Effector memory CD8-positive, alpha-beta T cell (primary cell): ENCODE measurements around the gene IP6K3.
A peak's percentile ranks its signal among the peaks of the same experiment; 100 is the strongest.

ENCODE experiments used
- ATAC-seq: fragments of 150-1000 bp; cut with Tn5 transposase; replicated peaks from 2 replicates; pipeline ENCODE4 v1.10.0; 2021; ENCODE audit warnings: mild to moderate bottlenecking, moderate library complexity
- DNase-seq, 3 experiments: peaks; one replicate each; pipeline ENCODE4 v3.0.0; 2021
- H3K27ac Mint-ChIP-seq, 2 donors: one replicate each; pipeline ENCODE4 v1.8.0; 2022; ENCODE audit warnings: mild to moderate bottlenecking in 2 of 2, mixed read lengths in 2 of 2, moderate library complexity in 2 of 2
- H3K27me3 Mint-ChIP-seq, 2 donors: one replicate each; pipeline ENCODE4 v1.8.0; 2022; ENCODE audit warnings: mixed read lengths in 2 of 2
- H3K36me3 Mint-ChIP-seq: one replicate; pipeline ENCODE4 v1.8.0; 2022; ENCODE audit warnings: mild to moderate bottlenecking, moderate library complexity, mixed read lengths; ENCODE audit not compliant: insufficient read depth
- H3K4me1 Mint-ChIP-seq, 2 donors: one replicate each; pipeline ENCODE4 v1.8.0; 2022; ENCODE audit warnings: low read depth in 2 of 2, mixed read lengths in 2 of 2
- H3K4me3 Mint-ChIP-seq, 2 donors: one replicate each; pipeline ENCODE4 v1.8.0; 2022; ENCODE audit warnings: mild to moderate bottlenecking in 2 of 2, mixed read lengths in 2 of 2, moderate library complexity in 2 of 2
- H3K9me3 Mint-ChIP-seq, 2 donors: one replicate each; pipeline ENCODE4 v1.8.0; 2022; ENCODE audit warnings: mixed read lengths in 2 of 2

The IP6K3 gene

DNA sequence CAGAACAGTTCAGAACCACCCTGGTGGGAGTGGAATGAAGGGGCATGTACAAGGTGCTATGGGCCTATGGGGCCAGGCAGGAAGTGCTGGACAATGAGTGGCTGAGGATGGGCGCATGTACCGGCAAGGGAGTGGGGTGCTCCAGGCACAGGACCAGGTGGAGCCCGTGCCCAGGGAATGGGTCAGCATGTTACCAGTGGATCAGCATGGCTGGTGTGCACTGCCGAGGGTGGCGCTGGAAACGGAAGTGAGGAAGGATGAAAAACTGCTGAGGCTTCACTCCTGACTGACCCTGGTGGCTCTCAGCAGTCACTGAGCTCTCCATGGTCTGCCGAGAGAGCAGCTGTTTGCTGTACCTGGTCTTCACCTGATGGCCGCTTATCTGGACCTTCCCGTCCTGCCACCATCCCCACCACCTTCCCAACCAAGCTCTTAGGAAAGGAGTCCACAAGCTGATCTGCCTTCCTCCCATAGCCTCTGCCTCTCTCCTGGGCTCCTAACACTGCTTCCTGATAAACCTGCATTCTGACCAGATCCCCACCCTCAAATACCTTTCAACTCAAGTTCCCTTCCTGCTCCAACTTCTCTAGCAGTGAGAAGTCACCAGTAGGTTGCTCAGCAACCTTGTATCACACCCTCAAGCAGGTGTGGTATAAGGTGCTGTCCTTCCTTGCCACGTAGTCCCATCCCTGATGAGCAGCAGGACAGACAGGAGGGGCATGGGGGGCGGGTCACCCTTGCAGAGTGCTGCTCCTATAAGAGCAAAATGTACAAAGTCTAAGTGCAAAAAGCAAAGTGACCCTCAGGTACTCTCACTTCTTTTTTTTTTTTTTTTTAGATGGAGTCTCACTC lies 42.3 kb downstream of the IP6K3 start:
- H3K27me3 Mint-ChIP-seq = no peaks in the 10 kb centered on the region
- H3K36me3 Mint-ChIP-seq = peaks cover 4% of the 10 kb centered on the region
- no peak overlapping the region for H3K4me3 Mint-ChIP-seq
- peaks cover 12% of the 10 kb centered on the region in 2 donors for H3K4me1 Mint-ChIP-seq
- no peak overlapping the region for H3K27ac Mint-ChIP-seq
- no peak for DNase-seq
- no peak for ATAC-seq
- no peaks in the 10 kb centered on the region for H3K9me3 Mint-ChIP-seq

DNA sequence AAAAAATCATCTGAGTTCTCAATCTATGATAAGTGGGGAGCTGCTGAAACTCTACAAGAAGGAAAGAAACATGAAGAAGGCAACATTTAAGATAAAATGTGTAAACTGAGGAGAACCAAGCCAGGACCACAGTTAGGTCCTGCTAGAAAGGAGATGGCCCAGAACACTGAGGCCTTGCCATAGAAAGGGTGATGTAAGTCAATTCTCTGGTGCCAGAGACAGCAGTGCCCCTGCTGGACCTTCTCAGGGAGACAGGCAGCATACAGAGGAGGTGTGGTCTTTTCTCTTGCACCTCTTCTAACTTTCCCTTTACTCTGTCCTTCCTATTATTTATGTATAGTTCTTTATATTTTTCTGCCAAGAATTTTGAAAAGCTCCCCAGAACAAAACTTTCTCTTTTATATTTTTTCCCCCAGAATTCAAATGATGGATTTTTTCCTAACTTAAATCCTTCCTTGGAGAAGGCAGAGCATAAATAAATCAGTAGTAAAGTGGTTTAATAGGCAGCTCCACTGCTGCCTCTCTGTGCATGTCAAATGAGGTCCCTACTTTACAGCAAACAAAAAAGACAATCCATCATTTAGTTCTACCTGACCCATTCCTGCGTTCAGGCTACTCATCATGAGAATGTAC lies 44.2 kb downstream of the IP6K3 start:
- peak overlapping the region in 1 of 2 donors; percentile 16 for H3K27ac Mint-ChIP-seq

DNA sequence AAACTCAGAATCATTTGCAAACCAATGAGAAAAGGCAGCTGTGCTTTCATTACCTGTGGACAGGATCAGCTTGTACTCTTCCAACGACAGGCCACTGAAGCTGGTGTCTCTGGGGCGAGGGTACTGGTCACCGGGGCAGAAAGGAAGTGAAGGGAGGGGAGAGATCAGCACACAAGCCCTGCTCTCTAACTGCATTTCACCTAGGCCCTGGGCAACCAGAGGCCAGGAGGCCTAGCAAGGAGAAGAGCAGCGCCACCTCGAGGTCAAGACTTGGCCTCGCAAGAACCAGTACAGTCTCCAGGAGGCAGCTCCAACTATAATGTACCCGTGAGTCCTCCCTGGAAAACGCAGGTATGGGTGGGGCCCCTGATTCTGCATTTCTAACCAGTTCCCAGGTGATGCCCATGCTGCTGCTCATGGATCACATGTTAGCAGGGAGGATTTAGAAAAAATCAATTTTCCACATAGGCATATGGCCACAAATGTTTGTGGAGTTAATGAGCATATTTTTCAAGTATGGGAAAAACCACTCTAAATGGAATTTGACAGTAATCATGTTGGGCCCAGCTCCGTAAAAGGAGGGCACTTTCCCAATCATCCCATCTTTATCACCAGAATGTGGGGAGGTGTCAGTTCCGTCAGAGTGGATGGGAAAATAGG lies 46.2 kb downstream of the IP6K3 start:
- Mint-ChIP-seq H3K27me3 (no peaks in the 10 kb centered on the region), H3K36me3 (peaks cover 7% of the 10 kb centered on the region), H3K4me1 (peaks cover 7 to 29% of the 10 kb centered on the region in 2 donors), H3K4me3 (no peak overlapping the region), H3K9me3 (no peaks in the 10 kb centered on the region), H3K27ac (peak overlapping the region; percentile 74 to 86)
- ATAC-seq (peak; percentile 73), DNase-seq (peak; percentile 57 to 70 (median 65))

More for the DNA sequence above, 44.2 kb downstream of the IP6K3 start:
- H3K36me3 Mint-ChIP-seq = peaks cover 7% of the 10 kb centered on the region
- no peak overlapping the region for H3K4me3 Mint-ChIP-seq
- no peaks in the 10 kb centered on the region for H3K9me3 Mint-ChIP-seq
- ATAC-seq = peak; percentile 69
- DNase-seq = peak in 1 of 3 experiments; percentile 12
- peaks cover 7 to 12% of the 10 kb centered on the region in 2 donors for H3K4me1 Mint-ChIP-seq
- no peaks in the 10 kb centered on the region for H3K27me3 Mint-ChIP-seq

DNA sequence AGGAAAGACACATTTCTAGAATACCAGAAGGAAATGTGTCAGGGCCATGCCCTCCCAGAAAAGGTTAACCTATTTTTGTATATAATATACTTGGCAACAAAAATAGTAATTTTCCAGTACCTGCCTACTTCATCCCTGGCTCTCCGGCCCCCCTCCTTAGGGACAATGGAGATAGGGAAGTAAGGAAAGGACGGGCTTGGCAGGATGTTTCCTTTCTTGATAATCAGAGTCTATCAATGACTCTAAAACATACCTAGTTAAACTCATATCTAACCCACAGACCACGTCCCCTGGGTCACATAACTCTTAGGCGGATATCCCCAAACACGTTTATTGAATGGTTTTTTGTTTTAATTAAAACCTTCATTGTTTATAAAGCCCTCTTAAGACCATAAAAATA lies 47.0 kb downstream of the IP6K3 start:
- ATAC-seq (no peak), DNase-seq (no peak)
- Mint-ChIP-seq H3K27me3 (no peaks in the 10 kb centered on the region), H3K36me3 (peaks cover 4% of the 10 kb centered on the region), H3K27ac (peak overlapping the region; percentile 74 to 86), H3K4me3 (no peak overlapping the region), H3K9me3 (no peaks in the 10 kb centered on the region), H3K4me1 (peaks cover 8 to 33% of the 10 kb centered on the region in 2 donors)

DNA sequence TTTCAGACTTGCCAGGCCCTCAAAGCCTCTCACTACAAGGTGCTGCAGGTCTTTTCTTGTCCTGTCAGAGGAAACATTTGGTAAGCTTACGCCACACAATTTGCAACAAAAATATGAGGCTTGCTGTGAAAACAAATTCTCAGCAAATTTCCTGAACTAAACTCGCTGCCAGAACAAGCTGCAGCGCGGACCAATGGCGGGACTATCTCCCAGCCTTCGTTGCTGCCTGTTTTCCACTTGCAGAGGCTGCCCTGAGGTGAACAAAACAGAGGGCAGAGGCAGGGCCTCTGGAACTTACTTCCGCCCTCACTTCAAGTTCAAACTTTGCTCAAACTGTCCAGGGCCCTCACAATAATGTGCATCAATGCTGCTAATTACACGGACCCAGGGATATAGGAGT lies 47.6 kb downstream of the IP6K3 start:
- no peaks in the 10 kb centered on the region for H3K9me3 Mint-ChIP-seq
- no peak for DNase-seq
- H3K4me3 Mint-ChIP-seq = no peak overlapping the region
- H3K36me3 Mint-ChIP-seq = peaks cover 7% of the 10 kb centered on the region
- H3K4me1 Mint-ChIP-seq = peaks cover 14 to 39% of the 10 kb centered on the region in 2 donors
- H3K27ac Mint-ChIP-seq = peak overlapping the region; percentile 74 to 94
- ATAC-seq = no peak
- H3K27me3 Mint-ChIP-seq = no peaks in the 10 kb centered on the region

DNA sequence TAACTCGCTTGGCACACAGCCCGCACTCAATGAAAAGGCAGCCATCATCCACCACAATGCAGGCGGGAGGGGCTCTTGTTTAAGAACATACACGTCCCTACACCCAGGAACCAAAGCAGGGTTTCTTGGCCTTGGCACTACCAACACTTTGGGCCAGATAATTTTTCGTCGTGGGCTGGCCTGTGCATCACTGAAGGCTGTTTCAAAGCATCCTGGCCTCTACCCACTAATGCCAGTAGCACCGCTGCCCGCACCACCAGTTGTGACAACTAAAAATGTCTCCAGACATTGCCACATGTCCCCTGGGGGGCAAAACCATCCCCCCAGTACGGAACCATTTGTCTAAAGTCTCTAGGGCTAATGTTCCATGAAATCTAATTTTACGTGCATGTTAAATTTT lies 48.2 kb downstream of the IP6K3 start:
- no peak for ATAC-seq
- Mint-ChIP-seq H3K36me3 (peaks cover 13% of the 10 kb centered on the region), H3K4me1 (peaks cover 17 to 44% of the 10 kb centered on the region in 2 donors), H3K27ac (peak overlapping the region in 1 of 2 donors; percentile 94), H3K4me3 (no peak overlapping the region), H3K27me3 (no peaks in the 10 kb centered on the region), H3K9me3 (no peaks in the 10 kb centered on the region)
- no peak for DNase-seq

DNA sequence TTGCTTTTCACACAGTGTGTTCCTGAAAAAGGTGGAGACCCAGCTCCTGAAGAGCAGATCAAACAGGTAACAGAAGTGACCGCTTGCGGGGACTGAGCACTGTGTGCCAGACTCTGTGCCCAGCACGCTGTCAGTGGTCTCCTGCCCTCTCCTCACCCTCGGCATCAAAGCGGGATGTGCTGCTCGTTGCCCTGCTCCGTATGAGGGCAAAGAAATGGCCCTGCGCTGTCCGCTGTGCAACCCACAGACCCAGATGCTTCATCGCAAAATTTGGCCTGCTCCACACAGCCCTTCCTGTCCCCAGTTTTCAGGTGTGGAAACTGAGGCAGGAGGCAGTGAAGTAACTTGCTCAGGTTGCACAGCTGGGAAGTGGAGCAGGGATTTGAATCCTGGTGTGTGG lies 48.9 kb downstream of the IP6K3 start:
- no peaks in the 10 kb centered on the region for H3K9me3 Mint-ChIP-seq
- peaks cover 17% of the 10 kb centered on the region for H3K36me3 Mint-ChIP-seq
- DNase-seq (no peak), ATAC-seq (no peak)
- H3K4me1 Mint-ChIP-seq = peaks cover 21 to 50% of the 10 kb centered on the region in 2 donors
- H3K4me3 Mint-ChIP-seq = peak overlapping the region in 1 of 2 donors; percentile 74
- no peaks in the 10 kb centered on the region for H3K27me3 Mint-ChIP-seq
- peak overlapping the region; percentile 94 to 98 for H3K27ac Mint-ChIP-seq

DNA sequence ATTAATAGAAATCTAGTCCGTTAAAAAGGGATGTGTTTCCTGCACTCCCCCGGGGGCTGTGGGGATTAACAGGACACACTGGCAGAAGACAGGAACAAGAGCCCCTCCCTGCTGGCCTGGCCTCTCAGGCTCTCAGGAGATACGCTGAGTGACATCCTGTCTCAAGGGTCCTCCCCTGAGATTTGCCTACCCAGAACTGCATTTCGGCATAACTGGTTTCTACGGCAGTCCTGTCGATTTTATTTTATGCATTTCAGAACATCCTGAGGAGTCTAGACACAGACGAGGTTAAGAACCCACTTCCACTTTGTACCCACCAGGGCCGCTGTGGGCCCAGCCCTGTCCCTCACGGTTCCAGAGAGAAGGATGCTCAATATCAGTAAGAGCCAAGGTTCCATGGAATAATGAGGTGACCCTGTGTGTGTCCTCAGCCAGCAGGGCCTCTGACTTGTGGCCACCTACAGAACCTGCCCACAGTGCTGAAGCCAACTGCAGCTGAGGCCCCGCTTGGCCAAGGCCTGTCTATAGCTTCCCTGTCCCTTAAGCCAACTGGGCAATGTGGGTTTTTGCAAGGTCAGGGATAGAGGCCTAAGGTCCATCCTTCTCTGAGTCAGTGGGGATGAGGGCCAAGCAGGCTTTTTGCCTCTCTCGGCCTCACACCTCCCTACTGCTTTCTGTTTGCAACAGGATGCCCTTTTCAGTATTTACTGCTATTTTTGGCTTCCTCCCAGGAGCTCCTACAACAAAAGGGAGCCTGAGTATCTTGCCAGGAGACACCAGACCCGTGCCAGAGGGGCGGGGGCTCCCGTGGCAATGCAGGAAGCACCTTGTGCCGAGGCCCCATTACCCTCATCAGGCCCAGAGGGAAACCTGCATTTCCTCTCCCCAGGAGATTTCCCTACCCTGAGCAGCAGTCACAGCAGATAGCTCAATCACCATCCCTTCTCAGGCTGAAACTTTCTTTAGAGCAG lies 49.9 kb downstream of the IP6K3 start:
- Mint-ChIP-seq H3K27me3 (no peaks in the 10 kb centered on the region), H3K27ac (peak overlapping the region; percentile 94 to 98), H3K4me1 (peaks cover 27 to 60% of the 10 kb centered on the region in 2 donors), H3K36me3 (peaks cover 18% of the 10 kb centered on the region), H3K4me3 (peak overlapping the region; percentile 33 to 74), H3K9me3 (no peaks in the 10 kb centered on the region)
- DNase-seq (peak in 2 of 3 experiments; percentile 23), ATAC-seq (peak; percentile 31)

DNA sequence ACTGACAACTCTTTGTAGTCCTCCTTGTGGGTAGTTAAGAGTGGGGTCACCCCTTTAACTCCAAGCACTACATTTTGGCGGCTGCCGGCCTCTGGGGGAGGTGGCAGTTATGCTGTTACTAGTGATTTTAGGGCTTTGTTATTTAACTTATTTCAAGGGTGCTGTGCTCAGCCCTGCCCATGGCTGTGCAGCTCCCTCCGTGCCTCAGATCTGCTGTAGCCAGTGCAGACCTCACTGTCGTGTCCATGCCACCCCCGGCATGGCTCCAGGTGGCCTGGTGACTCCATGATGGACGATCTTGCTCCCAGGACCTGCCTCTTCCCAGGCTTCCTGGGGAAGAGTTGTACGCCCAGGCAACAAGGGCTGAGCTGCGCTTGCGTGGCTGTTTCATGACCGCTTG lies 50.6 kb downstream of the IP6K3 start:
- peaks cover 27 to 64% of the 10 kb centered on the region in 2 donors for H3K4me1 Mint-ChIP-seq
- peaks cover 18% of the 10 kb centered on the region for H3K36me3 Mint-ChIP-seq
- H3K27ac Mint-ChIP-seq = peak overlapping the region; percentile 94 to 98
- no peaks in the 10 kb centered on the region for H3K9me3 Mint-ChIP-seq
- no peaks in the 10 kb centered on the region for H3K27me3 Mint-ChIP-seq
- DNase-seq = no peak
- H3K4me3 Mint-ChIP-seq = peak overlapping the region in 1 of 2 donors; percentile 74
- ATAC-seq = no peak

DNA sequence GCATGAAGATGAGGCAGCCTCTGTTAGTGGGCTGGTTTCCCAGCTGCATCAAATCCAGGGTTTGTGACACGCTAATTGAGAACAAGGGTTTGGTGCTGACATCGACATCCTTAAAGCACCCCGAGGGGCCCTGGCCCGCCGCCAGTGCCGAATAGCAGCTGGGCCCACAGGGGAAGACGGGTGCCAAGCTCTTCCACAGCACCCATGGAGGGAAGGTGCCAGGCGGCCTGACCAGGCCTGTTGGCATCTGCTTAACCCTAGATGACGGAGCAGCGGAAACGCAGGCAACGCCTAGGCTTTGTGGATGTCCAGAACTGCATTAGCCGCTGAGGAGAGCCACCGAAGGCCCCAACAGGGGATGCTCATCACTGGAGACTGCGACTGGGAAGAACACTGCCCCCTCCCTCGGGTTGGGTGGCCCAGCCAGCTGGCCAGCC lies 51.2 kb downstream of the IP6K3 start:
- H3K36me3 Mint-ChIP-seq = peaks cover 23% of the 10 kb centered on the region
- H3K9me3 Mint-ChIP-seq = no peaks in the 10 kb centered on the region
- H3K27me3 Mint-ChIP-seq = no peaks in the 10 kb centered on the region
- DNase-seq = no peak
- ATAC-seq = no peak
- peak overlapping the region in 1 of 2 donors; percentile 74 for H3K4me3 Mint-ChIP-seq
- H3K4me1 Mint-ChIP-seq = peaks cover 27 to 65% of the 10 kb centered on the region in 2 donors
- H3K27ac Mint-ChIP-seq = peak overlapping the region; percentile 97 to 98

DNA sequence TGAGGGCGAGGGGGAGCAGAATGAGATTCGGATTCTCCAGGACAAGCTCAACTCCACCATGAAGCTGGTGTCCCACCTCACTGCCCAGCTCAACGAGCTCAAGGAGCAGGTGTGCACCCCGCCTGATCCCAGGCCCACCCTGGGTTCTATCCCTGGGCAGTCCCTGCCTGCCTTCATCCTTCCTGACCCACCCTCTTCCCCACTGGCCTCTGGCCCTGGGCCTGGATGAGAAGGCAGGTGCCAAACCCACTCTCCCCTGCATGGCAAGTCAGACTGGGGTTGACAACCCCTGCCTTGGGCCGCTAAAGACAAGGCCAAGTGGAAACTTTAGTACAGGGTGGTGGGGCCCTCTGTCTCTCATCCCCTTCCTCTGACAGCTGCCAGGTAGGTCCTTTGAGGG lies 51.7 kb downstream of the IP6K3 start:
- peak overlapping the region in 1 of 2 donors; percentile 59 for H3K4me3 Mint-ChIP-seq

DNA sequence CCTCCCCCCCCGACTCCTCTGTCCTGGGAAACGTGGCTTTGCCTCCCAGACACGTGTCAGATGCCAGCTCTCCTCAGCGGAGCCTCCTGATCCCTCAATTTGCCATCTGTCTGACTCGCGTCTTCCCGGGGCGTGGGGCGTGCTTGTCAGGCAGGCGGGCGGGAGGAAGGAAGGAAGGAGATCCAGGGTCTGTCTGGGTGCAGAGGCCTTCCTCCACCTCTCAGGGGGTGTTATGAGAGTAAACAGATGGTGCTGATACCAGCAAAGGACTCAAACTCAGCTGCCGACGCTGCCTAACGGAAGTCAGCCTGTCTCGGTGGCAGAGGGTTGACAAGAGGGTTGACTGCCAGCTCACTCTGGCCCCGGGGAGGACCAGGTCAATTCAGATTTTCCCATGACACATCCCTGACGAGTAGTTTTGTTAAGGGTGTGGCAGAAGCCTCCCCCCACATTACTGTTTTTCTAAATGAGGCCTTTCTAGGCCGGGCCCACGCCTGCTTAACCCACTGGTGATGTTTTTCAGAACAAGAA lies 52.2 kb downstream of the IP6K3 start:
- Mint-ChIP-seq H3K9me3 (no peaks in the 10 kb centered on the region), H3K4me3 (peak overlapping the region; percentile 49 to 59), H3K27me3 (no peaks in the 10 kb centered on the region), H3K36me3 (peaks cover 27% of the 10 kb centered on the region), H3K4me1 (peaks cover 28 to 60% of the 10 kb centered on the region in 2 donors), H3K27ac (peak overlapping the region; percentile 97 to 98)
- DNase-seq = peak; percentile 31 to 48 (median 45)
- ATAC-seq = peak; percentile 63

More for the DNA sequence above, 51.7 kb downstream of the IP6K3 start:
- ATAC-seq = no peak
- H3K4me1 Mint-ChIP-seq = peaks cover 27 to 60% of the 10 kb centered on the region in 2 donors
- DNase-seq = no peak
- peaks cover 27% of the 10 kb centered on the region for H3K36me3 Mint-ChIP-seq
- H3K27me3 Mint-ChIP-seq = no peaks in the 10 kb centered on the region
- H3K27ac Mint-ChIP-seq = peak overlapping the region; percentile 97 to 98
- no peaks in the 10 kb centered on the region for H3K9me3 Mint-ChIP-seq
